K562 (cell line): ENCODE measurements around the gene PRTN3. TPM values are rescaled to one million over a fixed set of nuclear protein-coding genes. Genes with fewer than 3 reads are reported as not detected.

ENCODE experiments used
- ATAC-seq: fragments of 200-7000 bp; cut with Tn5 transposase; 3 replicates; pipeline ENCODE4 v1.9.1; 2020; ENCODE audit warnings: moderate library complexity
- BruUV-seq: library from RNA; stranded (reverse); fragments of 400-500 nt; replicated peaks from 2 replicates; lab custom pipeline; 2021; lab: Mats Ljungman, UMichigan
- CTCF ChIA-PET: fragments of 300-600 bp; formaldehyde crosslinking; extraction: SDS; loops from one replicate; lab custom pipeline; 2021; ENCODE audit warnings: low intra/inter-chr PET ratio; lab: Yijun Ruan, JAX
- POLR2A ChIA-PET: fragments of 300-600, 350-650 bp; sonication (Branson Sonifier 250); formaldehyde crosslinking; extraction: SDS; loops from one replicate; lab custom pipeline; 2021; ENCODE audit warnings: antibody characterized with exemption, inconsistent platforms; lab: Yijun Ruan, JAX
- DNase-seq, 4 experiments: peaks; one replicate each; pipeline versions ENCODE4 v3.0.0 to v3.0.0-alpha.2; 2011 to 2018; ENCODE audit warnings: low spot score in 3 of 4, mixed read lengths in 3 of 4; ENCODE audit errors: extremely low read depth in 1 of 4
- FAIRE-seq: peaks from 2 replicates; lab custom pipeline; 2011; peaks lifted over from hg19 to GRCh38; lab: Jason Lieb, UNC
- H2AFZ ChIP-seq: 2 replicates; pipeline ENCODE4 v1.6.0; 2011; ENCODE audit warnings: low read depth, low read length, control low read depth, inconsistent platforms
- H3K27ac ChIP-seq: fragments of 200-600 bp; 3 replicates; pipeline ENCODE4 v1.8.0; 2011; ENCODE audit warnings: low read depth, mild to moderate bottlenecking, control low read depth, inconsistent platforms, low read length, moderate library complexity, mixed read lengths; ENCODE audit errors: extremely low read depth
- H3K27me3 ChIP-seq, 2 experiments: fragments of 300-600 bp in 1 of 2; 2 replicates in 1 of 2; 3 replicates in 1 of 2; pipeline versions ENCODE4 v1.6.0 to v1.8.0; 2011; ENCODE audit warnings: inconsistent platforms in 2 of 2, low read length in 2 of 2, mild to moderate bottlenecking in 1 of 2, mixed read lengths in 1 of 2, moderate library complexity in 1 of 2; ENCODE audit not compliant: control insufficient read depth in 2 of 2, insufficient read depth in 2 of 2
- H3K36me3 ChIP-seq: fragments of 300-600 bp; 3 replicates; pipeline ENCODE4 v1.8.0; 2011; ENCODE audit warnings: mild to moderate bottlenecking, low read length, inconsistent platforms; ENCODE audit not compliant: control insufficient read depth, insufficient read depth
- H3K4me1 ChIP-seq, 2 experiments: fragments of 200-600 bp in 1 of 2; replicated peaks in 1 of 2; 2 replicates in 1 of 2; 3 replicates in 1 of 2; pipeline versions ENCODE4 v1.5.1 to v1.8.0; 2011; ENCODE audit warnings: inconsistent platforms in 2 of 2, low read length in 2 of 2, mild to moderate bottlenecking in 1 of 2, mixed read lengths in 1 of 2, moderate library complexity in 1 of 2; ENCODE audit not compliant: control insufficient read depth in 2 of 2, insufficient read depth in 2 of 2
- H3K4me2 ChIP-seq: 2 replicates; pipeline ENCODE4 v1.6.1; 2011; ENCODE audit warnings: low read length, control low read depth, inconsistent platforms, mixed read lengths; ENCODE audit not compliant: insufficient read depth
- H3K4me3 ChIP-seq: fragments of 200-600 bp; sonication (generic), shearing (Covaris generic); 2 replicates; pipeline ENCODE4 v1.5.1; 2016; ENCODE audit warnings: control low read depth, inconsistent platforms
- H3K79me2 ChIP-seq: fragments of 200-600 bp; 3 replicates; pipeline ENCODE4 v1.8.0; 2011; ENCODE audit warnings: low read length, inconsistent platforms; ENCODE audit not compliant: control insufficient read depth, insufficient read depth
- H3K9ac ChIP-seq, 2 experiments: 2 replicates each; pipeline versions ENCODE4 v1.6.0 to v1.6.1; 2011; ENCODE audit warnings: low read depth in 2 of 2, low read length in 2 of 2, control low read depth in 1 of 2, inconsistent platforms in 1 of 2, mild to moderate bottlenecking in 1 of 2, mixed read lengths in 1 of 2; ENCODE audit not compliant: insufficient read depth in 1 of 2
- H3K9me1 ChIP-seq: one replicate; pipeline ENCODE4 v1.6.0; 2011; ENCODE audit warnings: inconsistent platforms, mild to moderate bottlenecking, low read length, moderate library complexity; ENCODE audit not compliant: control insufficient read depth, insufficient read depth
- H3K9me3 ChIP-seq: replicated peaks from 2 replicates; pipeline ENCODE4 v1.5.1; 2011; ENCODE audit warnings: low read depth, low read length, inconsistent platforms; ENCODE audit not compliant: control insufficient read depth, insufficient read depth
- H4K20me1 ChIP-seq: replicated peaks from 2 replicates; pipeline ENCODE4 v1.6.1; 2011; ENCODE audit warnings: low read length, inconsistent platforms, mixed read lengths; ENCODE audit not compliant: control insufficient read depth, insufficient read depth
- BMI1 ChIP-seq: fragments of 150-350 bp; IDR thresholded peaks from 2 replicates; pipeline ENCODE4 v1.6.1; 2014; ENCODE audit warnings: low read length
- RFX1 ChIP-seq: fragments of 450-650 bp; IDR thresholded peaks from 2 replicates; pipeline ENCODE4 v1.6.1; 2016; ENCODE audit warnings: mild to moderate bottlenecking, moderate library complexity
- ZNF717 ChIP-seq: fragments of 250-450 bp; sonication (Bioruptor Pico); IDR thresholded peaks from 2 replicates; pipeline ENCODE4 v1.5.0; 2021
- WGBS: fragments of 100-300 bp; shearing (Covaris generic); methylation state at CpG from one replicate; pipeline ENCODE4 v1.1.6; 2016; ENCODE audit warnings: low coverage, mixed read lengths; ENCODE audit not compliant: insufficient coverage; ENCODE audit errors: missing lambda C conversion rate; 5-methylcytosine and 5-hydroxymethylcytosine counted together
- in situ Hi-C: fragments of 300-500 bp; cut with MboI; formaldehyde crosslinking; loops from 4 replicates; pipeline ENCODE4 v1.15.0; 2018; ENCODE audit warnings: inconsistent platforms, mixed read lengths
- intact Hi-C: fragments of 100-400 bp; cut with micrococcal nuclease; formaldehyde crosslinking; loops from 2 replicates; pipeline ENCODE4 v1.14.2; 2022
- polyA plus RNA-seq, 8 experiments: library from polyadenylated mRNA; depleted of rRNA in 4 of 8; stranded (reverse) in 5 of 8; unstranded in 3 of 8; fragments of >200 nt; fragmentation: Nextera tagmentation in 2 of 8; fragmentation: Illumina TruSeq in 1 of 8; extraction: Ambion mirVana in 2 of 8; extraction: Trizol in 1 of 8; gene quantifications; 2 replicates each; pipeline versions ENCODE4 v1.2.1 to v1.2.3, GENCODE V29; 2011 to 2014; ENCODE audit warnings: inconsistent platforms in 1 of 8, missing spikeins in 1 of 8
- total RNA-seq, 7 experiments: library from RNA; depleted of rRNA in 6 of 7; stranded (reverse); fragments of >200 nt in 6 of 7; fragmentation: Illumina TruSeq in 2 of 7; extraction: Trizol in 2 of 7; gene quantifications; 2 replicates each; pipeline versions ENCODE4 v1.2.1 to v1.2.3, GENCODE V29; 2011 to 2021; ENCODE audit warnings: low replicate concordance in 1 of 7
- TF ChIP-seq, protein P1 (sequence below): sonication (generic); formaldehyde crosslinking; IDR thresholded peaks from 2 replicates; pipeline ENCODE4 v1.8.1; 2023; ENCODE audit warnings: mild to moderate bottlenecking, missing genetic modification reagents
- TF ChIP-seq, protein P2 (sequence below): fragments of 450-650 bp; conservative IDR thresholded peaks from 2 replicates; pipeline ENCODE4 v1.6.1; 2016; ENCODE audit warnings: missing genetic modification characterization, low read depth, mild to moderate bottlenecking, control low read depth, missing compliant biosample characterization

The PRTN3 gene
- total and polyA plus RNA-seq, 9 of the 15 experiments (the other 6 are each of a cell fraction or from before 2014, with no cell fraction given) = 0.14 to 0.86 (median 0.43) TPM; not detected in 3

DNA sequence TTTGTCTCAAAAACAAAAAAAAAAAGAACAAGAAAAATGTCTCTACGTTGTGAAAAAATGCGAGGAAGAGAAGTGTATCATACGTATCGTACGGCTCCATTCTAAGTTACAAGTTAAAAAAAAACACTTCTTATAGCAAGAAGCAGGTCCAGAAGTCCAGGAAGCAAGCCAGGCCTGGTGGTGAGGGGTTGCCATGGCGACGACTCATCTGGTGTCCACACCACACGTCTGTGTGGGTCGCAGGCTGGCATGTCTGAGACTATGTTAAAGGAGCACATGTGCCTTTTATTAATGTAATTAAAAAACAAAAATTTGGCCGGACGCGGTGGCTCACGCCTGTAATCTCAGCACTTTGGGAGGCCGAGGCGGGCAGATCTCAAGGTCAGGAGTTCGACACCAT, 46.3 kb downstream of the PRTN3 start:
- Histone ChIP-seq H3K4me1 (peaks cover 5 to 81% of the 10 kb centered on the region in 2 experiments; a peak in 4 of 5 replicates), H3K9me3 (no peaks in the 10 kb centered on the region), H4K20me1 (peaks cover 4% of the 10 kb centered on the region; the same call in 1 of the 2 replicates), H3K27me3 (no peaks in the 10 kb centered on the region), H3K9me1 (no peaks in the 10 kb centered on the region), H3K79me2 (peaks cover 32% of the 10 kb centered on the region), H3K9ac (no peak overlapping the region), H3K27ac (no peak overlapping the region), H3K36me3 (peaks cover 83% of the 10 kb centered on the region), H3K4me3 (no peak overlapping the region), H2AFZ (no peak overlapping the region), H3K4me2 (no peak overlapping the region)
- POLR2A ChIA-PET = no interaction called here
- ATAC-seq = no peak
- CTCF ChIA-PET = no interaction called here
- peak; percentile 54 for FAIRE-seq
- in situ Hi-C loops (no loop called here), intact Hi-C loops (no loop called here)
- TF ChIP-seq RFX1 = peak; percentile 89
- TF ChIP-seq, protein P1, sequence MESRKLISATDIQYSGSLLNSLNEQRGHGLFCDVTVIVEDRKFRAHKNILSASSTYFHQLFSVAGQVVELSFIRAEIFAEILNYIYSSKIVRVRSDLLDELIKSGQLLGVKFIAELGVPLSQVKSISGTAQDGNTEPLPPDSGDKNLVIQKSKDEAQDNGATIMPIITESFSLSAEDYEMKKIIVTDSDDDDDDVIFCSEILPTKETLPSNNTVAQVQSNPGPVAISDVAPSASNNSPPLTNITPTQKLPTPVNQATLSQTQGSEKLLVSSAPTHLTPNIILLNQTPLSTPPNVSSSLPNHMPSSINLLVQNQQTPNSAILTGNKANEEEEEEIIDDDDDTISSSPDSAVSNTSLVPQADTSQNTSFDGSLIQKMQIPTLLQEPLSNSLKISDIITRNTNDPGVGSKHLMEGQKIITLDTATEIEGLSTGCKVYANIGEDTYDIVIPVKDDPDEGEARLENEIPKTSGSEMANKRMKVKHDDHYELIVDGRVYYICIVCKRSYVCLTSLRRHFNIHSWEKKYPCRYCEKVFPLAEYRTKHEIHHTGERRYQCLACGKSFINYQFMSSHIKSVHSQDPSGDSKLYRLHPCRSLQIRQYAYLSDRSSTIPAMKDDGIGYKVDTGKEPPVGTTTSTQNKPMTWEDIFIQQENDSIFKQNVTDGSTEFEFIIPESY (CRISPR knock-in tag) = 0 out of 2 replicates have a peak, but pooled peaks have one; percentile 22
- TF ChIP-seq ZNF717 (CRISPR knock-in tag) = no peak
- TF ChIP-seq, protein P2, sequence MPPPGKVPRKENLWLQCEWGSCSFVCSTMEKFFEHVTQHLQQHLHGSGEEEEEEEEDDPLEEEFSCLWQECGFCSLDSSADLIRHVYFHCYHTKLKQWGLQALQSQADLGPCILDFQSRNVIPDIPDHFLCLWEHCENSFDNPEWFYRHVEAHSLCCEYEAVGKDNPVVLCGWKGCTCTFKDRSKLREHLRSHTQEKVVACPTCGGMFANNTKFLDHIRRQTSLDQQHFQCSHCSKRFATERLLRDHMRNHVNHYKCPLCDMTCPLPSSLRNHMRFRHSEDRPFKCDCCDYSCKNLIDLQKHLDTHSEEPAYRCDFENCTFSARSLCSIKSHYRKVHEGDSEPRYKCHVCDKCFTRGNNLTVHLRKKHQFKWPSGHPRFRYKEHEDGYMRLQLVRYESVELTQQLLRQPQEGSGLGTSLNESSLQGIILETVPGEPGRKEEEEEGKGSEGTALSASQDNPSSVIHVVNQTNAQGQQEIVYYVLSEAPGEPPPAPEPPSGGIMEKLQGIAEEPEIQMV (tag) = no peak
- TF ChIP-seq BMI1 = peak; percentile 47; the same call in 1 of the 2 replicates
- WGBS = 88% methylated on average over 15 of the region's 16 CpGs
- no TSS peak for BruUV-seq
- no peak for DNase-seq
